ENCODE results near the gene ACP1.

- TF ChIP-seq STAT1 (conservative IDR thresholded peaks at IDR 0.05) = no peak
- TF ChIP-seq KDM1A (IDR thresholded peaks at IDR 0.05; ENCODE audit: borderline replicate concordance) = no peak
- no peak for TF ChIP-seq EGR1 (IDR thresholded peaks at IDR 0.05; ENCODE audit: borderline replicate concordance in 1 of 2, low read depth in 2 of 2, low read length in 2 of 2)
- no peak for TF ChIP-seq ZNF207 (IDR thresholded peaks at IDR 0.05; ENCODE audit: borderline replicate concordance)
- no peak for TF ChIP-seq BACH1 (IDR thresholded peaks at IDR 0.05; ENCODE audit: borderline replicate concordance)
- TF ChIP-seq RBBP5 (conservative IDR thresholded peaks at IDR 0.05) = no peak
- TF ChIP-seq RFX5 (IDR thresholded peaks at IDR 0.05; ENCODE audit: low read depth, low read length) = no peak
Measured at GRCh38 chr2:246489-247144, 18.1 kb upstream of the ACP1 start.
